CD4-positive, alpha-beta T cell treated with Interferon gamma for 1 hour (primary cell): Measurements from ENCODE around the gene OR52N4.
"Not testable (repeated sequence)": the region's sequence is repeated elsewhere in the genome, so short reads cannot be mapped to it uniquely, and the experiment has no call there.

Experiments
- DNase-seq: peaks from one replicate; pipeline ENCODE4 v3.0.0-alpha.2; 2020

Gene OR52N4

GRCh38 chr11:5753943-5754342, at the start of gene OR52N4:
Gene OR52N4, plus strand, starts transcription at chr11:5754243. Its CDS starts 498 bp downstream, at chr11:5754741.
- DNase-seq: no peak

- DNase-seq: no peak
Measured at GRCh38 chr11:5705688-5706087, 48.4 kb upstream of the OR52N4 start.

- no peak for DNase-seq
Measured at GRCh38 chr11:5712507-5712906, 41.5 kb upstream of the OR52N4 start.

- DNase-seq: no peak
Measured at GRCh38 chr11:5713695-5714094, 40.3 kb upstream of the OR52N4 start.

GRCh38 chr11:5716518-5716917, 37.5 kb upstream of the OR52N4 start:
- not testable (repeated sequence) for DNase-seq

DNA sequence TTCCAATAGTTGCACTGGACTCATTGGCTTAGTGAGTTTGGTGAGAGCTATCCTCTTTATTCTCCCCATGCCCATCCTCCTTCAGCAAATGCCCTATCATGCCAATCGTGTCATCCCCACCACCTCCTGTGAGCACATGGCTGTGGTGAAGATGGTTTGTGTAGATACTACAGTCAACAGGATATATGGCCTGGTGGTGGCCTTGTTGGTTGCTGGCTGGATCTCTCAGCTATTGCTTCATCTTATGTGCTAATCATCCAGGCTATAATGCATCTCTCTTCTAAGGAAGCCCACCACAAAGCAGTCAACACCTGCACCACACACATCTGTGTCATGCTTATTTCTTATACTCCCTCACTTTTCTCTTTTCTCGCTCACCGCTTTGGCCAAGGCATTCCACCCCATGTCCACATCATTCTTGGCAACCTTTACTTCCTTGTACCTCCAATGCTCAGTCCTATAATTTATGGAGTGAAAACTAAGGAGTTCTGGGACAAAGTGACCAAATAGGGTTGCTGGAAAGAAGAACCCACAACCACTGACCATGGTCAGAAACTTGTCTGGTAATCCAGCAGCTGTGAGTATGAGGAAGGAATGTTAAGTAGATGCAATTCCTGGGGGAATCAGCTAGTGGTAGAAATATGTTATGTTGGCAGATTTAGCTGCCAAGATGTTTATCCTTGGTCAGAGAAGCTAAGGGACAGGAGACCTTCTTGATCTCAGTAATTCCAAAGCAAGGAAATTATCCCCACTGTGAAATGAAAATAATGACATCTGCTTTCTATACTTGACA, 34.1 kb upstream of the OR52N4 start:
- no peak for DNase-seq

DNA sequence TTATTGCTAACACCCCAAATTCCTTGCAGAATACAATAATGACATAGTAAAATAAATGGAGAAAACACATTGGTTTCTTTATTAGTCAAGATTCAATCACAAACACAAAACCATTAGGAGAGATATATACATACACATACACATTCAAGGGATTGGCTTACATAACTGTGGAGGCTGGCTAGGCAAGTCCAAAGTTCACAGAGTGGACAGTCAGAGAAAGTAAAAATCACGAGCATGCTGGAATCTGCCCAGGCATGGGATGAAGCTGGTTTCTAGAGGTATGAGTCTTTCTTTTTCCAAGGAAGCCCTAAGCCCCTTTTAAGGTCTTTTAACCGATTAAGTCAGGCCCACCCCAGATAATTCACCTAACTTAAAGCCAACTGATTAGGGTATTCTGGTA, 31.4 kb upstream of the OR52N4 start:
- DNase-seq: no peak

DNA sequence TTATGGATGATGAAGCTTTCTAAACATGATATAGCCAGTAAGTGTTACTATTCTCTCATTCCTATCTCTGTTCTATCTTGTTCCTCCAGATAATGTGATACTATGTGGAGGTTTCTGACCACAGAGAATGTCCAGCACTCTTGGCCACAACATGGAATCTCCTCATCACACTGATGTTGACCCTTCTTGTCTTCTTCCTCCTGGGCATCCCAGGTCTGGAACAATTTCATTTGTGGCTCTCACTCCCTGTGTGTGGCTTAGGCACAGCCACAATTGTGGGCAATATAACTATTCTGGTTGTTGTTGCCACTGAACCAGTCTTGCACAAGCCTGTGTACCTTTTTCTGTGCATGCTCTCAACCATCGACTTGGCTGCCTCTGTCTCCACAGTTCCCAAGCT, 27.7 kb upstream of the OR52N4 start:
- DNase-seq: no peak

DNA sequence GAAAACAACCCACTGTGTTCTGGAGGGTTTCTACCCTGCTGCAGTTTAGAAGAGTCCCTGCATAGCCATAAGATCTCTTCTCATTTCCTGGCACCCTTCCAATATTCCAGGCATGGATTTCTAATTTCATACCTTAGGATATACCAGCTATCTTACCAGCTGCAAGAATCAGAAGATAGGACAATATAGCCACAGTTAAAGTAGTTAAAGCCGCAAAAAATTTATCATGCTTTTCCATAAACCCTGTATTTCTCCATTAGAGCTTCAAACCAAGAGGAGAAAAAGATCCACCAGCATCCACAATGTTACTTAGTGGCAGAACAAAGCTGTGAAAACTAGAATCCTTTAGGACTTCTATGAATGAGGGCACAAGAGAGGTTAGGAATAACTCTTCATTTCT, 26.4 kb upstream of the OR52N4 start:
- no peak for DNase-seq

DNA sequence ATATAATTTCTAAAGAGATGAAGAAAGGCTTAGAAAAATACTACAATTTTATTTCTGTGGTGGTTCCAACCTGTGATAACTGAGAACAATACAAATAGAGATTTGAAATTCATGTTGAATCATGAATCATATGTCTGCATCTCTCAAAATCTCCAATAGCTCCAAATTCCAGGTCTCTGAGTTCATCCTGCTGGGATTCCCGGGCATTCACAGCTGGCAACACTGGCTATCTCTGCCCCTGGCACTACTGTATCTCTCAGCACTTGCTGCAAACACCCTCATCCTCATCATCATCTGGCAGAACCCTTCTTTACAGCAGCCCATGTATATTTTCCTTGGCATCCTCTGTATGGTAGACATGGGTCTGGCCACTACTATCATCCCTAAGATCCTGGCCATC, 17.6 kb upstream of the OR52N4 start, which contains the start of gene OR56B1:
TSS of gene OR56B1 (plus strand) at position 53 of the 400 bp plus-strand sequence. CDS start at position 122, 69 bp downstream.
- DNase-seq: no peak

DNA sequence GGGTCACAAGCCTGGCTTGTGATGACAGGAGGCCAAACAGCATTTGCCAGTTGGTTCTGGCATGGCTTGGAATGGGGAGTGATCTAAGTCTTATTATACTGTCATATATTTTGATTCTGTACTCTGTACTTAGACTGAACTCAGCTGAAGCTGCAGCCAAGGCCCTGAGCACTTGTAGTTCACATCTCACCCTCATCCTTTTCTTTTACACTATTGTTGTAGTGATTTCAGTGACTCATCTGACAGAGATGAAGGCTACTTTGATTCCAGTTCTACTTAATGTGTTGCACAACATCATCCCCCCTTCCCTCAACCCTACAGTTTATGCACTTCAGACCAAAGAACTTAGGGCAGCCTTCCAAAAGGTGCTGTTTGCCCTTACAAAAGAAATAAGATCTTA, 17.0 kb upstream of the OR52N4 start:
- no peak for DNase-seq

GRCh38 chr11:5737670-5738392, 16.2 kb upstream of the OR52N4 start:
- no peak for DNase-seq

DNA sequence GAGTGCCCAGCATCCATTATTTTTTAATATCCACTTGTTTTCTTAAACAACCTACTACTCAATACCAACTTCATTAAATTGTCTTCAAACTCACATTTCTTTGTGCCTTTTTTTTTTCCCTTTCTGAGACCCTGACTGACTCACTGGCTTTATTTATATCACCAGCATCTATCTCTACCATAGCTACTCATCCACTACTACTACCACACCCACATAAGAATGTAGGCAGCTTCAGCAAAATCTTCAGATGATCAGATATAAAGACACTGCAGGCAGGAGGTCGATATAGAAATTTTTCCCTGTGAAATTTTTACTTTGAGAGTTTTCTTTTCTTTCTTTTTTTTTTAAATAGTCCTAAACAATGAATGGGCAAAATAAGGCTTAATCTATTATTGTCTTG, 15.6 kb upstream of the OR52N4 start:
- DNase-seq: no peak

GRCh38 chr11:5746614-5747013, 7.4 kb upstream of the OR52N4 start:
- DNase-seq: no peak

- no peak for DNase-seq
Measured at GRCh38 chr11:5749836-5750235, 4.2 kb upstream of the OR52N4 start.

DNA sequence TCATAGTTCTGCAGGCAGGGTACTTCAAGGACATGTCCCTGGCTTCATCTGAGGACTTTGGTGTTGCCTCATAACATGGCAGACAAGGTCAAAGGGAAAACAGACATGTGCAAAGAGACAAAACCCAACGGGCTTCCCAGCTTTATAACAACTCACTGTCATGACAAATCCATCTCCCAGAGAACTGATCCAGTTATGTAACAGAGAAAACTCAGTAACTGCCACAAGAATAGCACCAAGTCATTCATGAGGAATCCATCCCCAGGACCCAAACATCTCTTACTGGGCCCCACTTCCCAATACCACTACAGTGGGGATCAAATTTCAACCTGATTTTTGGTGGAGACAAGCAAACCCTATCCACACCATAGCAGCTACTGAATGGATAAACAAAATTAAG, 13.0 kb downstream of the OR52N4 start:
- DNase-seq: no peak

- DNase-seq: no peak
Measured at GRCh38 chr11:5783255-5783654, 29.2 kb downstream of the OR52N4 start, which contains the start of gene OR52N5. Gene OR52N5, minus strand, starts transcription at chr11:5783355. Its CDS starts 4,721 bp downstream, at chr11:5778634.

GRCh38 chr11:5791165-5791564, 37.1 kb downstream of the OR52N4 start, which contains the start of gene OR52N1:
Gene OR52N1, minus strand, starts transcription at chr11:5791265. Its CDS starts 2,449 bp downstream, at chr11:5788816.
- DNase-seq: no peak

DNA sequence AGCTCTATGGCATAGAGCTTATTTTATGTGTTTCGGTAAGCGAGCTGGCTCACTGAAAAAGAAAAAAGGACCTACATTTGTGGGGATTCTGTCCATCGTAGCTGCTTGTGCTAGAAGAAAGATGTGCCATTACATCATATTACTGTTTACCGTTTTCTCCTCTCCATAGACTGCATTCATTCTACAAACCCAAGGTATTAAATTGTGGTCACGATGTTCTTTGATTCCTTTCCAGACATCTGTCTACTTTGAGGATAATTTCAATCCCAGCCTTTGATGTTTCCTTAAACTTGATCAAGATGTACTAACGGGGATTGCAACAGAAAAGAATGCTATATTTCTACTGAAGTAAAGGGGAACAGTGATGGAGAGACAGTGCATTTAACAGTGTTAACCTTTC, 42.5 kb downstream of the OR52N4 start:
- DNase-seq: no peak

- DNase-seq: no peak
Measured at GRCh38 chr11:5803982-5804381, 49.9 kb downstream of the OR52N4 start.
